SH-SY5Y (cell line): Measurements from ENCODE around the gene CHRDL2.

ENCODE experiments used
- GATA2 ChIP-seq: IDR thresholded peaks from 2 replicates; pipeline ENCODE4 v1.6.1; 2011; ENCODE audit warnings: mild to moderate bottlenecking, low read depth, low read length
- GATA3 ChIP-seq: IDR thresholded peaks from 2 replicates; pipeline ENCODE4 v1.6.1; 2011; ENCODE audit warnings: low read depth, mild to moderate bottlenecking, low read length, moderate library complexity

- TF ChIP-seq GATA2 (no peak), GATA3 (no peak)
Observed at GRCh38 chr11:74685338-74685737, 45.9 kb downstream of the CHRDL2 start.
